NCI-H1436 treated with DMSO at 0.1 percent for 48 hours (cell line): ENCODE results near the gene SLC39A3.
"Not testable (repeated sequence)": the region's sequence is repeated elsewhere in the genome, so short reads cannot be mapped to it uniquely, and the experiment has no call there.

Experiments
- DNase-seq: peaks from one replicate; lab custom pipeline; 2025; lab: John Stamatoyannopoulos, UW

Gene SLC39A3

DNA sequence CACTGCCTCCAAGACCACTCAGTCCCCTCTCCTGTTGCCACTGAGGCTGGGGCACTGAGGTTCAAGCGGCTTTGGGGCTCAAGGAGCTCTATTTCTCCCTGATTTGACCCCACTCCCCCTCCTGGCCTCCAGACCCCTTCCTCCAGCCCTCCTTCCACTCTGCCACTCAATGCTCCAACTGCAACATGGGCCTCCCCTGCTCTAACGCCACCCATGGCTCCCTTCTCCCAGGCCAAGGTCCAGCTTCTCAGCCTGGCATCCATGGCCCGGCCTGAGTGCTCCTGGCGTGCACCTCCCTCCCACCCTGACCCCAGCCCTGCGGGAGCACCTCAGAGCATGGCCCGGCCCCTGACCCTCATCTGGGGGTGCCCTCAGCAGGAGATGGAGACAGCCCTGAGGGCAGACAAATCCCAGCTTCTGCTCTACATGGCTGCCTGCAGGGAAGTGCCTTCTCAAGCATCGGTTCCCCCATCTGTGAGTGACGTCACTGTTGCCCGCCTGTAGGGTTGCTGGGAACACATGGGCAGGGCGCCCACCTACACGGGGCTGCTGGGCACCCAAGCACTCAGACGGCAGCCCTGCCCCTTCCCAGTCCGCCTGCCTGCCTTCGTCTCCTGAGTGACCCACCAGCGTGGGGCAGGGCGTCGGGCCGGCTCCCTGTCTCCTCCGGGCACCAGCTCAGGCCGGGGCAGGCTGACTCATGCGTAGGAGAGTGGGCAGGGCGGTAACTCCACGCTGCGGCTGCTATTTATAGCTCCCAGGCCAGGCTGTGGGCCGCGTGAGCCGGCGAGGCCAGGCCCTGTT lies 17.1 kb downstream of the SLC39A3 start:
- DNase-seq: no peak

- no peak for DNase-seq
These were observed 18.0 kb downstream of the SLC39A3 start for GRCh38 chr19:2721570-2722540.

GRCh38 chr19:2720777-2721569 lies 18.8 kb downstream of the SLC39A3 start, which contains the start of gene DIRAS1:
DIRAS1 (minus strand) TSS chr19:2721372; CDS start chr19:2717806, 3,566 bp downstream.
- DNase-seq: no peak

GRCh38 chr19:2719920-2720776 lies 19.7 kb downstream of the SLC39A3 start:
- DNase-seq: no peak

DNA sequence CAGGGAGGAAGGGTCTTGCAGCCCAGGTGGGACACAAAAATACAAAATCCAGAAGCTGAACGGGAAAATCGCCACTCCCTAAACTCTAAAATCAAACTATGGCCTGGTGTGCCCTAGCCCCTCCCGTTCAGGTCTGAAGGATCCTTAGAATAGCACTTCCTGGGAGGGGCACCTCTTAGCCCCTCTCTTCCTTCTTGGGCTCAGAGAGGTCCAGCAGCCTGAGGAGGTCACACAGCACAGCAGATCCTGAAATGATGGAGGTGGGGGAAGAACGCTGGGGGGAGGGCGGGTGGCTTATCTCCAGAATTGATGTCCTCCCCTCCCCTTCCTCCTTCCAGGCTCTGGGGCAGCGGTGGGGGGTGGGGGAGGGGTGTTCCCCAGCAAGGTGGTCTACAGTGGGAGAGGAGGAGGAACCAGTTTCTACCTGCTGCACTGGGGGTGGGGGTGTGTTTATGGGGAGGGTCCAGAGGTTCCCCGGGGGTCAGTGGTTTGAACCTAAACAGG lies 20.5 kb downstream of the SLC39A3 start:
- no peak for DNase-seq

DNA sequence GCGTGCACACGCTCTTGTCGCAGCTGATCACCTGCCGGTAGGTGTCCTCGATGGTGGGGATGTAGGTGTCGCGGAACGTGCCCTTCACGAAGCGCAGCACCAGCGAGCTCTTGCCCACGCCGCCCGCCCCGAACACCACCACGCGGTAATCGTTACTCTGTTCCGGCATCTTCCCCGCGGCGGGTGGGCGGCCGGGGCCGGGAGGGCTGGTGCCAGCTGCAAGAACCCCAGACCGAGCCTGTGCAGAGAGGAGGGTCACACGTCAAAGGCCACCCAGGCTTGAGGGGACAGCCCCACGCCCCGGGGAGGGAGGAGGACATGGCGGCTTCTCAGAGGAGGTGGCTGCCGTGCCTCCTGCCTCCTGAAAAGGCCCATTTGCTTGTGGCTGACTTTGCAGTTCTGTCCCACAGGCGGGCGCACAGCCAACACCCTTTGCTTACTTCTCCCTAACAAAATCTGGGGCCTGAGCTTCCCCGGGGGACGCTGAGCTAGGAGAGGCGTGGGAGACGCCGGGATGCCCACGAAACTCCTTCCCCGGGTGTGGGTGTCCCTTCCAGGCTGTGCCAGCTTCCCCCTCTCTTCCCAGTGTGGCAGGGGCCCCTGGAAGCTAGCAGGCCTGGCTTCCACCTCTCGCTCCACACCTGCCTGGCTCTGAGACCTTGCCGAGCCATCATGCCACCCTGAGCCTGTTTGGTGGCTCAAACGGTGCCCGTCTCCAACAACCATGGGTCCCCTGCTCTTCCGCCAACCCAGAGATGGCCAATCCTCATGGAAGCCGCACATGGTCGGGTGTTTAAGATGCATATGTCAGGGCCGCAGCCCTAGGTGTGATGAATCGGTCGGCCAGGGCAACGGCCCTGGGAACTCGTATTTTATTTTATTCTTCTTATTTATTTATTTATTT lies 21.9 kb downstream of the SLC39A3 start:
- no peak for DNase-seq

DNA sequence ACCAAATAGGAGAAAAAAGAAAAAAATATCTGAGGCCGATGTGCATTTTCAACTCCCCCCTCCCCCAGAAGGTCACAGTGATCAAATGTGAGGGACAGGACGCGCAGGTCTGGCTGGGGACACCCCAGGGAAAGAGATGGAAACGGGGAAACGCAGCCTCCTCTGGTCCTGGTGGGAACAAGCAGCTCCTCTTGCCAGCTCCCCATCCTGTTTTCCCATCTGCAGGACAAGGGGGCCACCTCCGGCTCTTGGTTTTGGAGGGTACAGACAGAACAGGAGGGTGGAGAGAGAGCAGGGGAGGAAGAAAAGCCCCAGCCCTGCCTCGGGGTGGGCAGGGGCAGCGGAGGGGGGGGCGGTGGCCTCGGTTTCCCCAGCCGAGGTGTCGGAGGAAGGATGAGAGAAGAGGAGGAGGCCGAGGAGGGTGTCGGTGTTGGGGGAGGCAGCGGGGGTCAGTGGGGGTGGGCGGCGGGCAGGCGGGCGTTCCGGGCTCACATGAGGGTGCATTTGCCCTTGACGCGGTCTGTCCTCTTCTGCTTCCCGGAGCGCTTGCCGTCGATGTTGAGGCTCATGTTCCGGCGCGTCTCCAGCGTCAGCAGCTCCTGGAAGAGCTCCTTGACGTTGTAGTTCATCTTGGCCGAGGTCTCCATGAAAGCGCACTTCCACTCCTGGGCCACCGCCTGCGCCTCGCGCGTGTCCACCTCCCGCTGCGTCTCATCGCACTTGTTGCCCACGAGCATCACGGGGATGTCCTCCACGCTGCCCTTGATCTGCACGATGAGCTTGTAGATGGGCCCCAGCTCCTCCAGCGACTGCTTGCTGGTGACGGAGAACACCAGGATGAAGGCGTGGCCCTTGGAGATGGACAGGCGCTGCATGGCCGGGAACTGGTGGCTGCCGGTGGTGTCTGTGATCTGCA lies 22.8 kb downstream of the SLC39A3 start:
- DNase-seq: no peak

- no peak for DNase-seq
These were observed 23.6 kb downstream of the SLC39A3 start for GRCh38 chr19:2716275-2716650.

- DNase-seq: no peak
These were observed 24.1 kb downstream of the SLC39A3 start for GRCh38 chr19:2715470-2716274.

DNA sequence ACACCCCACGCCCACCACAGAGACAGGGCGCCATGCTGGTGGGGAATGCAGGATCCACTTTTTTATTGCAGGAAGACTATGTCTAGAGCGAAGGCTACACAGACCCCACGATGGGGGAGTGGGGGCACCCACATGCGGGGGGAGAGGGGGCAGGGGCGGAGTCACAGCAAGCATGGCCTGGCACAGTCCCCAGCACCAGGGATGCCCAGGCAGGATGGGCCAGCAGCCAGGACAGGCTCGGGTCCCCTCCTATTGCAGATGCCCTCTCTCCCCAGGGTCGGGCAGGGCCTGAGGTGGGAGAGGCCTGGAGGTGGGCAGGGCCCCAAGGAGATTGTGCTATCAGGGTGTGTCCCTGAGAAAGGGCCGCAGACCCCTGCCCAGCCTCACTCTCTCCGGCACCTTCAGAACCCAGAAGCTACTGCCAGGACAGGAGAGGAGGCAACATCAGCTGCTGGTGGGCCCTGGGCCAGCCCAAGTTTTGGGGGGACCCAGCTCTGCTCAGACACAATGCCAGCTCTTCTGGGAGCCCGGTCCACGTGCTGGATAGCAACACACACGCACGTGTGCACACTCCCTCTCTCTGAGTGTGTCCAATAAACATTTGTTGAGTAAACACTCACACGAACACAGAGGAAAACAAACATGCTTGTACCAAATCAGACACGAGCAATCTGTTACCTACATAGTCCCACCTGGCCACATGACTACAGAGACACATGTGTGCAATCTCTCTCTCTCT lies 25.1 kb downstream of the SLC39A3 start:
- DNase-seq: no peak

GRCh38 chr19:2714102-2714501 lies 25.7 kb downstream of the SLC39A3 start:
- DNase-seq: not testable (repeated sequence)

- not testable (repeated sequence) for DNase-seq
These were observed 26.6 kb downstream of the SLC39A3 start for GRCh38 chr19:2713170-2713569.

DNA sequence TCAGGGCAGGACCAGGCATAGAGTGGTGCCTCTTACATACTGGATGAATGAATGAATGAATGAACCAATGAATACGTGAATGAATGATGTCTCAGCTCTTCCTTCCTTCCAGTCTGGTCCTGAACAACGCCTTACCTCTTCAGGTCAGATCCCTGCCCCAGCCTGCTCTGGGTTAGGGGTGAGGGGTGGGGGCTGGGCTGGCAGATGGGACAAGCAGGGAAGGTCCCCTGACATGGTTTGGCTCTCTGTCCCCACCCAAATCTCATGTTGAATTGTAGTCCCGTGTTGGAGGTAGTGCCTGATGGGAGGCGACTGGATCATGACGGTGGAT lies 28.0 kb downstream of the SLC39A3 start:
- no peak for DNase-seq

- DNase-seq: no peak
These were observed 28.5 kb downstream of the SLC39A3 start for GRCh38 chr19:2711172-2711874.

DNA sequence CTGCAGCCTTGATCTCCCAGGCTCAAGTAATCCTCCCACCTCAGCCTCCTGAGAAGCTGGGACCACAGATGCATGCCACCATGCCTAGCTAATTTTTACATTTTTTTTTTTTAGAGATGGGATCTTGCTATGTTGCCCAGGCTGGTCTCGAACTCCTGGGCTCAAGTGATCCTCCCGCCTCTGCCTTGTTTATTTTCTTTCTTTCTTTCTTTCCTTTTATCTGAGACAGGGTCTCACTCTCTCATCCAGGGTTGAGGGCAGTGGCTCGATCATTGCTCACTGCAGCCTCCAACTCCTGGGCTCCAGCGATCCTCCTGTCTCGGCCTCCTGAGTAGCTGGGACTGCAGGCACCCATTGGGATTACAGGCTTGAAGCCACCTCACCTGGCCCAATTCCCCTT lies 33.6 kb downstream of the SLC39A3 start:
- no peak for DNase-seq

GRCh38 chr19:2703691-2704216 lies 36.1 kb downstream of the SLC39A3 start:
- no peak for DNase-seq
